ENCODE results near the gene ANKRD49. TPM values are rescaled to one million over a fixed set of nuclear protein-coding genes. Genes with fewer than 3 reads are reported as not detected.

The ANKRD49 gene, protein sequence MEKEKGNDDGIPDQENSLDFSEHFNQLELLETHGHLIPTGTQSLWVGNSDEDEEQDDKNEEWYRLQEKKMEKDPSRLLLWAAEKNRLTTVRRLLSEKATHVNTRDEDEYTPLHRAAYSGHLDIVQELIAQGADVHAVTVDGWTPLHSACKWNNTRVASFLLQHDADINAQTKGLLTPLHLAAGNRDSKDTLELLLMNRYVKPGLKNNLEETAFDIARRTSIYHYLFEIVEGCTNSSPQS
- total RNA-seq (2022; extraction: Qiagen RNA extraction), result 5.3 to 7.5 TPM (median 6.7 TPM) in 5 replicates

DNA sequence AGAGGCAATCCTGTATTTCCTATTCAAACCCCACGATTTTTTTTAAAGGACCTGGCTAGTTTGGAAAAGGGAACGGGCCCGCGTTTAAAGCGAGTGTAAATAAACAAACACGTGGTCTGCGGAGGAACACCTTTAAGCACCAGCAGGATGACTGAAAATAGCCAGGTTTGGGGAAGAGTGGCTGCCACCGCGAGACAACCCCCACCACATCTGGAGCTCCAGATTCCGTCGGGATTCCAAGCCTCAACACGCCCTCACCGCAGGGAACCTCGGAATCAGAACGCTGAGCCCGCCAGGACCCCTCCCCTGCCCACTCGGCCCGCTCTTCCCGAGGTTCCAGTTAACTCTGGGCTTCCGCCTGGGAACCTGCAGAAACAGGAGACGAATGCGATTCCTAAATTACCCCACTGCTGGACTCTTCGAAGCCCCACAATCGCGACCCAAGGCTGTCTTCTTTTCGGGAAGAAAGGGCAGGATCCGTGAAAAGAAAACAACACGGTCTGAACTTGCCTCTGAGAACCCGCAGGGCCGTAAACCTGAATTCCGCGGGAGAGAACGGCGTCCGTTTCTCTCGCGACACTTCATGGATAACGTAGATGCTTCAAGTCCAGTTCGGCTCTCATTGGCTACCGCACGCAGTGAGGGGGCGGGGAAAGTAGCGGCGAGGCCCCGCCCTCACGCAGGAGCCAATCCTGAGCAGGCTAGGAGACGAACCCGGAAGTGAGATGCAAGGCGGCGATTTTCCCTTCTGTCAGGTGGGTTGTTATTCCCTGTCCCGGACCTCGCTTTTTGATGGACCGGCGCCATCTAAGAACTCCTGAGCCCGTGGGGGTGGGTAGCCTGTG is at the start of gene ANKRD49, which contains the start of gene MRE11:
ANKRD49 (plus strand) TSS at position 704 of the 845 bp plus-strand sequence. CDS start 2,710 bp downstream, outside the sequence.
MRE11 (minus strand) TSS at position 564 of the 845 bp plus-strand sequence. CDS start 1,043 bp downstream, outside the sequence.

DNA sequence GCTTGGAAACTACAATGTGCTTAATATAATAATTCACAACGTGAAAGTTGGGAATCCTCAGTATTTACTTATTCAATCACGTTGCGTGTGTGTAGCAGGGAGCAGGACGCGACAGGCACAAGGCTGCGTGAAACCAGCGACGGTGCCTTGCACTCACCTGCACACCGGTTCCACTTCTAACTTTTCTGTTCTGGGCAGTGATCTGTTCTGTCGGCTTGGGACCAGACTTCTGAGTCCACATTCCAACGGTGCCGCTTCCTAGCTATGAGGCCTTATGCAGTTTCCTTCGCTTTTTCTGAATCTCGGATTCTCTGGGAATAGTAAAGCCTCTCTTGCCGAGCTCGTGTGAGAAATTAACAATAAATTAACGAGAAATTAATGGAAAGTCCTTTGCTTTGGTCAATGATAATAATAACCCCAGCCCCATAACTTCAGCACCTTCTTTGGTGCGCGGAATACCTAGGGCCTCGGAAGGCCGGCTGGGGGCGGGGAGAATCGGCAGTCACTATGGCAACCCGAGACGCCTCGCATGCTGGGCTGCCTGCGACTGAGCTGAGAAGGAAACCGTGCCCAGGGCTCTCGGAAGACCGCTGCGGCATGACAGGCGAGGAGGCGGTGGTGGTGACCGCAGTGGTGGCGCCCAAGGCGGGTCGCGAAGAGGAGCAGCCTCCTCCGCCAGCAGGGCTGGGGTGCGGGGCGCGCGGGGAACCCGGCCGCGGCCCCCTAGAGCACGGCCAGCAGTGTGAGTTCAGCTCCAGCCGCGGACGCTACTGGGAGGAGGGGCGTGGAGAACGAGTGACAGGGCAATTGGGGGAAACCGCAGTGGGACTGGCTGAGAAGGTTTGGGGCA is 18.4 kb downstream of the ANKRD49 start, which contains the start of gene C11orf97:
C11orf97 (plus strand) TSS at position 530 of the 850 bp plus-strand sequence; CDS start at position 598, 68 bp downstream.

DNA sequence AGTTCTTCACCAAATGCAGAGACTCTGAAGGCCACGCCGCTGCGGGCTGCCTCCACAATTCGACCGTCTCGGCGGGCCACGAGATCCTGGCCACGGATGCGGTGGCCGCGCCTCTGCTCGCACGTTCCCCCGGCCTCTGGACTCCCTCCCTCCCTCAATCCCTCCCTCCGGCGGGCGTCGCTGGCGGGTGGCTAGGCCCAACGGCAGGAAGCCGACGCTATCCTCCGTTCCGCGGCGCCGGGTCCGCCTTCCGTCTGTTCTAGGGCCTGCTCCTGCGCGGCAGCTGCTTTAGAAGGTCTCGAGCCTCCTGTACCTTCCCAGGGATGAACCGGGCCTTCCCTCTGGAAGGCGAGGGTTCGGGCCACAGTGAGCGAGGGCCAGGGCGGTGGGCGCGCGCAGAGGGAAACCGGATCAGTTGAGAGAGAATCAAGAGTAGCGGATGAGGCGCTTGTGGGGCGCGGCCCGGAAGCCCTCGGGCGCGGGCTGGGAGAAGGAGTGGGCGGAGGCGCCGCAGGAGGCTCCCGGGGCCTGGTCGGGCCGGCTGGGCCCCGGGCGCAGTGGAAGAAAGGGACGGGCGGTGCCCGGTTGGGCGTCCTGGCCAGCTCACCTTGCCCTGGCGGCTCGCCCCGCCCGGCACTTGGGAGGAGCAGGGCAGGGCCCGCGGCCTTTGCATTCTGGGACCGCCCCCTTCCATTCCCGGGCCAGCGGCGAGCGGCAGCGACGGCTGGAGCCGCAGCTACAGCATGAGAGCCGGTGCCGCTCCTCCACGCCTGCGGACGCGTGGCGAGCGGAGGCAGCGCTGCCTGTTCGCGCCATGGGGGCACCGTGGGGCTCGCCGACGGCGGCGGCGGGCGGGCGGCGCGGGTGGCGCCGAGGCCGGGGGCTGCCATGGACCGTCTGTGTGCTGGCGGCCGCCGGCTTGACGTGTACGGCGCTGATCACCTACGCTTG is 50.2 kb downstream of the ANKRD49 start, which contains the start of gene FUT4:
FUT4 (plus strand) TSS at position 227 of the 951 bp plus-strand sequence; CDS start at position 440, 213 bp downstream.

Other genes starting within 250 kb of the ANKRD49 start
- not detected in 5 replicates for gene IZUMO1R, start 189.4 kb upstream of the ANKRD49 start, total RNA-seq (2022; extraction: Qiagen RNA extraction)
- 0.07 to 0.17 TPM (median 0.13 TPM) in 5 replicates for gene GPR83, start 92.6 kb upstream of the ANKRD49 start, total RNA-seq (2022; extraction: Qiagen RNA extraction)
- gene MRE11, start 140 bp upstream of the ANKRD49 start, total RNA-seq (2022; extraction: Qiagen RNA extraction), result 14.3 to 18.4 TPM (median 17.9 TPM) in 5 replicates
- not detected in 5 replicates for gene C11orf97, start 18.5 kb downstream of the ANKRD49 start, total RNA-seq (2022; extraction: Qiagen RNA extraction)
- 2.4 to 3.0 TPM (median 2.9 TPM) in 5 replicates for gene FUT4, start 49.9 kb downstream of the ANKRD49 start, total RNA-seq (2022; extraction: Qiagen RNA extraction)
- 0.12 to 0.31 TPM (median 0.14 TPM) in 5 replicates for gene PIWIL4, start 73.4 kb downstream of the ANKRD49 start, total RNA-seq (2022; extraction: Qiagen RNA extraction)

All from A549 treated with dexamethasone at 1 μM for 4 hours (cell line).